BLaER1 treated with 17β-estradiol and CSF1 and Interleukin-3, amounts not matched to agents 10 nM and 100 nM (cell line): ENCODE data around the gene TWIST2.

Experiments used
- H3K27ac ChIP-seq, 11 experiments: shearing (Covaris generic); formaldehyde crosslinking; 2 replicates each; pipeline ENCODE4 v1.8.1; 2022
- H3K27me3 ChIP-seq, 11 experiments: shearing (Covaris generic); formaldehyde crosslinking; 2 replicates each; pipeline ENCODE4 v1.8.1; 2022
- H3K36me3 ChIP-seq, 11 experiments: shearing (Covaris generic); formaldehyde crosslinking; 2 replicates each; pipeline ENCODE4 v1.8.1; 2022
- H3K4me1 ChIP-seq, 10 experiments: shearing (Covaris generic); formaldehyde crosslinking; 2 replicates each; pipeline ENCODE4 v1.8.1; 2022
- H3K4me2 ChIP-seq, 11 experiments: shearing (Covaris generic); formaldehyde crosslinking; 2 replicates each; pipeline ENCODE4 v1.8.1; 2022
- H3K4me3 ChIP-seq, 10 experiments: shearing (Covaris generic); formaldehyde crosslinking; 2 replicates each; pipeline ENCODE4 v1.8.1; 2022
- H3K9ac ChIP-seq, 11 experiments: shearing (Covaris generic); formaldehyde crosslinking; 2 replicates each; pipeline ENCODE4 v1.8.1; 2022
- H3K9me3 ChIP-seq, 11 experiments: shearing (Covaris generic); formaldehyde crosslinking; replicated peaks in 1 of 11; 2 replicates each; pipeline ENCODE4 v1.8.1; 2022
- H4K20me1 ChIP-seq, 11 experiments: shearing (Covaris generic); formaldehyde crosslinking; 2 replicates each; pipeline ENCODE4 v1.8.1; 2022
- Cebpa-rat ChIP-seq, 11 experiments: shearing (Covaris generic); IDR thresholded peaks; 2 replicates each; pipeline ENCODE4 v1.8.1; 2022

Gene TWIST2

GRCh38 chr2:238813109-238813508, 34.8 kb upstream of the TWIST2 start:
- Histone ChIP-seq H3K4me2 (peak overlapping the region in 8 of 11 experiments; percentile 2 to 38 (median 18); a peak in 9 of 22 replicates), H3K9ac (no peak overlapping the region), H3K4me1 (peaks cover 0 to 21% (median 14%) of the 10 kb centered on the region in 10 experiments; a peak in 16 of 20 replicates), H3K9me3 (peaks cover 0 to 47% (median 25%) of the 10 kb centered on the region in 11 experiments; a peak in 20 of 22 replicates), H3K27ac (no peak overlapping the region), H4K20me1 (no peaks in the 10 kb centered on the region), H3K36me3 (no peaks in the 10 kb centered on the region), H3K27me3 (no peaks in the 10 kb centered on the region), H3K4me3 (no peak overlapping the region)
- TF ChIP-seq Cebpa-rat (IDR thresholded peaks at IDR 0.05): no peak

GRCh38 chr2:238814815-238815214, 33.1 kb upstream of the TWIST2 start:
- Histone ChIP-seq H3K4me2 (no peak overlapping the region), H3K4me1 (peaks cover 5 to 28% (median 19%) of the 10 kb centered on the region in 10 experiments; a peak in 17 of 20 replicates), H3K9ac (no peak overlapping the region), H3K27ac (no peak overlapping the region), H3K4me3 (no peak overlapping the region), H3K36me3 (no peaks in the 10 kb centered on the region), H3K9me3 (peaks cover 0 to 40% (median 10%) of the 10 kb centered on the region in 11 experiments; a peak in 16 of 22 replicates), H4K20me1 (no peaks in the 10 kb centered on the region), H3K27me3 (no peaks in the 10 kb centered on the region)
- no peak for TF ChIP-seq Cebpa-rat (IDR thresholded peaks at IDR 0.05)

GRCh38 chr2:238816291-238816690, 31.6 kb upstream of the TWIST2 start:
- no peak overlapping the region for H3K27ac ChIP-seq
- no peaks in the 10 kb centered on the region for H4K20me1 ChIP-seq
- no peak overlapping the region for H3K9ac ChIP-seq
- no peak overlapping the region for H3K4me3 ChIP-seq
- H3K27me3 ChIP-seq: no peaks in the 10 kb centered on the region
- no peaks in the 10 kb centered on the region for H3K36me3 ChIP-seq
- H3K9me3 ChIP-seq: peaks cover 0 to 37% (median 8%) of the 10 kb centered on the region in 11 experiments; a peak in 12 of 22 replicates
- H3K4me2 ChIP-seq: no peak overlapping the region
- no peak for TF ChIP-seq Cebpa-rat (IDR thresholded peaks at IDR 0.05)
- peaks cover 5 to 27% (median 19%) of the 10 kb centered on the region in 10 experiments; a peak in 17 of 20 replicates for H3K4me1 ChIP-seq

- H3K4me3 ChIP-seq: no peak overlapping the region
- TF ChIP-seq Cebpa-rat (IDR thresholded peaks at IDR 0.05): no peak
- H3K4me1 ChIP-seq: peaks cover 5 to 21% (median 19%) of the 10 kb centered on the region in 10 experiments; a peak in 17 of 20 replicates
- H3K9ac ChIP-seq: no peak overlapping the region
- H4K20me1 ChIP-seq: no peaks in the 10 kb centered on the region
- no peaks in the 10 kb centered on the region for H3K36me3 ChIP-seq
- no peak overlapping the region; a peak in 1 of 22 replicates for H3K27ac ChIP-seq
- H3K9me3 ChIP-seq: peaks cover 4 to 45% (median 16%) of the 10 kb centered on the region in 11 experiments; a peak in 18 of 22 replicates
- peak overlapping the region in 2 of 11 experiments; percentile 41 to 48; a peak in 2 of 22 replicates for H3K4me2 ChIP-seq
- H3K27me3 ChIP-seq: no peaks in the 10 kb centered on the region
These were observed 30.5 kb upstream of the TWIST2 start for GRCh38 chr2:238817382-238817781.

- Histone ChIP-seq H3K4me2 (peak overlapping the region in 9 of 11 experiments; percentile 4 to 48 (median 35); a peak in 16 of 22 replicates), H3K27me3 (no peaks in the 10 kb centered on the region)
- TF ChIP-seq Cebpa-rat (IDR thresholded peaks at IDR 0.05): no peak
These were observed 30.0 kb upstream of the TWIST2 start for GRCh38 chr2:238817891-238818290.

GRCh38 chr2:238818561-238818960, 29.3 kb upstream of the TWIST2 start:
- no peak for TF ChIP-seq Cebpa-rat (IDR thresholded peaks at IDR 0.05)
- H3K36me3 ChIP-seq: no peaks in the 10 kb centered on the region; a peak in 1 of 22 replicates
- no peaks in the 10 kb centered on the region for H4K20me1 ChIP-seq
- peak overlapping the region in 10 of 11 experiments; percentile 4 to 48 (median 34); a peak in 17 of 22 replicates for H3K4me2 ChIP-seq
- no peaks in the 10 kb centered on the region for H3K27me3 ChIP-seq
- peaks cover 15 to 52% (median 27%) of the 10 kb centered on the region in 11 experiments for H3K9me3 ChIP-seq
- H3K9ac ChIP-seq: no peak overlapping the region
- peaks cover 5 to 13% (median 11%) of the 10 kb centered on the region in 10 experiments; a peak in 15 of 20 replicates for H3K4me1 ChIP-seq
- H3K27ac ChIP-seq: no peak overlapping the region
- no peak overlapping the region for H3K4me3 ChIP-seq

More at GRCh38 chr2:238817891-238818290, 30.0 kb upstream of the TWIST2 start:
- Histone ChIP-seq H3K4me3 (no peak overlapping the region), H4K20me1 (no peaks in the 10 kb centered on the region), H3K9ac (no peak overlapping the region), H3K36me3 (no peaks in the 10 kb centered on the region), H3K4me1 (peaks cover 5 to 19% (median 18%) of the 10 kb centered on the region in 10 experiments; a peak in 17 of 20 replicates), H3K27ac (no peak overlapping the region; a peak in 1 of 22 replicates), H3K9me3 (peaks cover 9 to 45% (median 21%) of the 10 kb centered on the region in 11 experiments; a peak in 20 of 22 replicates)

- TF ChIP-seq Cebpa-rat (IDR thresholded peaks at IDR 0.05): no peak
- H3K4me3 ChIP-seq: no peak overlapping the region
- H3K27ac ChIP-seq: no peak overlapping the region
- peaks cover 5 to 11% (median 10%) of the 10 kb centered on the region in 10 experiments; a peak in 15 of 20 replicates for H3K4me1 ChIP-seq
- H3K9ac ChIP-seq: no peak overlapping the region
- peaks cover 32 to 62% (median 38%) of the 10 kb centered on the region in 11 experiments for H3K9me3 ChIP-seq
- no peaks in the 10 kb centered on the region; a peak in 1 of 22 replicates for H3K36me3 ChIP-seq
- H3K4me2 ChIP-seq: no peak overlapping the region
- H3K27me3 ChIP-seq: no peaks in the 10 kb centered on the region
- H4K20me1 ChIP-seq: no peaks in the 10 kb centered on the region
These were observed 27.7 kb upstream of the TWIST2 start for GRCh38 chr2:238820197-238820596.

- peaks cover 35 to 62% (median 43%) of the 10 kb centered on the region in 11 experiments for H3K9me3 ChIP-seq
- H3K9ac ChIP-seq: no peak overlapping the region
- TF ChIP-seq Cebpa-rat (IDR thresholded peaks at IDR 0.05): no peak
- no peaks in the 10 kb centered on the region for H3K27me3 ChIP-seq
- no peaks in the 10 kb centered on the region for H4K20me1 ChIP-seq
- H3K4me2 ChIP-seq: no peak overlapping the region
- no peak overlapping the region for H3K4me3 ChIP-seq
- H3K27ac ChIP-seq: no peak overlapping the region
- H3K4me1 ChIP-seq: peaks cover 5 to 11% (median 10%) of the 10 kb centered on the region in 10 experiments; a peak in 15 of 20 replicates
- H3K36me3 ChIP-seq: no peaks in the 10 kb centered on the region; a peak in 1 of 22 replicates
These were observed 27.0 kb upstream of the TWIST2 start for GRCh38 chr2:238820916-238821315.

GRCh38 chr2:238821391-238821790, 26.5 kb upstream of the TWIST2 start:
- Histone ChIP-seq H4K20me1 (no peaks in the 10 kb centered on the region), H3K4me2 (no peak overlapping the region), H3K27me3 (no peaks in the 10 kb centered on the region), H3K9ac (no peak overlapping the region), H3K4me1 (peaks cover 5 to 11% (median 10%) of the 10 kb centered on the region in 10 experiments; a peak in 15 of 20 replicates), H3K36me3 (no peaks in the 10 kb centered on the region; a peak in 1 of 22 replicates), H3K4me3 (no peak overlapping the region), H3K27ac (no peak overlapping the region), H3K9me3 (peaks cover 35 to 62% (median 44%) of the 10 kb centered on the region in 11 experiments)
- TF ChIP-seq Cebpa-rat (IDR thresholded peaks at IDR 0.05): no peak
